OCI-LY7 (cell line): ENCODE measurements around the gene RFPL2. TPM values are rescaled to one million over a fixed set of nuclear protein-coding genes. Genes with fewer than 3 reads are reported as not detected.
A peak's percentile ranks its signal among the peaks of the same experiment; 100 is the strongest.

Experiments
- Bru-seq: library from RNA; stranded (reverse); fragments of 400-500 nt; gene quantifications from one replicate; lab custom pipeline; 2021; lab: Mats Ljungman, UMichigan
- BruChase-seq, 2 experiments: library from RNA; stranded (reverse); fragments of 400-500 nt; gene quantifications; one replicate each; lab custom pipeline; 2021; lab: Mats Ljungman, UMichigan
- BruUV-seq: library from RNA; stranded (reverse); fragments of 400-500 nt; replicated peaks from 2 replicates; lab custom pipeline; 2021; lab: Mats Ljungman, UMichigan
- CTCF ChIA-PET: fragments of 300-600 bp; sonication (Branson Sonifier 250); formaldehyde crosslinking; loops from one replicate; lab custom pipeline; 2022; ENCODE audit warnings: antibody characterized with exemption; ENCODE audit not compliant: unreplicated experiment; lab: Charles Lee
- POLR2A ChIA-PET: fragments of 300-600 bp; sonication (Branson Sonifier 250); formaldehyde crosslinking; loops from one replicate; lab custom pipeline; 2022; ENCODE audit warnings: antibody characterized with exemption; lab: Charles Lee
- DNase-seq: peaks from one replicate; pipeline ENCODE4 v3.0.0-alpha.2; 2015; ENCODE audit warnings: low spot score
- H2AFZ ChIP-seq: fragments of 200-600 bp; sonication (generic), shearing (Covaris generic); 2 replicates; pipeline ENCODE4 v1.6.1; 2014; ENCODE audit warnings: mild to moderate bottlenecking, antibody characterized with exemption, low read length, moderate library complexity
- H3K27ac ChIP-seq: fragments of 200-600 bp; sonication (generic); 2 replicates; pipeline ENCODE4 v1.5.1; 2014; ENCODE audit warnings: mixed run types, low read depth, mild to moderate bottlenecking, moderate library complexity, low read length, inconsistent platforms; ENCODE audit not compliant: poor library complexity, severe bottlenecking
- H3K36me3 ChIP-seq: fragments of 200-600 bp; sonication (generic); 2 replicates; pipeline ENCODE4 v1.6.1; 2014; ENCODE audit warnings: mild to moderate bottlenecking, antibody characterized with exemption, low read length, moderate library complexity, mixed read lengths; ENCODE audit not compliant: insufficient read depth
- H3K4me1 ChIP-seq: fragments of 200-600 bp; sonication (generic); 2 replicates; pipeline ENCODE4 v1.5.1; 2014; ENCODE audit warnings: mild to moderate bottlenecking, low read length; ENCODE audit not compliant: insufficient read depth, poor library complexity, severe bottlenecking
- H3K4me2 ChIP-seq: fragments of 200-600 bp; sonication (generic); 2 replicates; pipeline ENCODE4 v1.6.1; 2014; ENCODE audit warnings: mild to moderate bottlenecking, low read length
- H3K4me3 ChIP-seq: fragments of 200-600 bp; sonication (generic); 2 replicates; pipeline ENCODE4 v1.5.1; 2014; ENCODE audit warnings: mild to moderate bottlenecking, low read depth, low read length; ENCODE audit not compliant: poor library complexity, severe bottlenecking
- H3K79me2 ChIP-seq: fragments of 200-600 bp; sonication (generic); 2 replicates; pipeline ENCODE4 v1.6.1; 2016; ENCODE audit warnings: low read depth, mild to moderate bottlenecking, low read length, moderate library complexity, mixed read lengths; ENCODE audit not compliant: insufficient read depth
- H3K9me2 ChIP-seq: fragments of 200-600 bp; sonication (generic); 2 replicates; pipeline ENCODE4 v1.6.1; 2016; ENCODE audit warnings: mild to moderate bottlenecking, low read length, mixed read lengths; ENCODE audit not compliant: insufficient read depth
- H3K9me3 ChIP-seq: fragments of 200-600 bp; sonication (generic); 2 replicates; pipeline ENCODE4 v1.6.1; 2014; ENCODE audit warnings: mild to moderate bottlenecking, mixed run types, low read length, mixed read lengths
- H4K20me1 ChIP-seq: fragments of 200-600 bp; sonication (generic); 2 replicates; pipeline ENCODE4 v1.6.1; 2014; ENCODE audit warnings: mild to moderate bottlenecking, antibody characterized with exemption, low read length, moderate library complexity, mixed read lengths; ENCODE audit not compliant: insufficient read depth
- EZH2phosphoT487 ChIP-seq: fragments of 200-600 bp; sonication (generic); IDR thresholded peaks from 2 replicates; pipeline ENCODE4 v1.6.1; 2018; ENCODE audit warnings: low read depth, borderline replicate concordance, mild to moderate bottlenecking, mixed run types, antibody characterized with exemption, low read length, moderate library complexity, mixed read lengths
- intact Hi-C: fragments of 100-400 bp; cut with micrococcal nuclease; formaldehyde crosslinking; loops from one replicate; pipeline ENCODE4 v1.10.0; 2022; ENCODE audit not compliant: unreplicated experiment
- long read RNA-seq: library from polyadenylated mRNA; stranded (forward); transcript quantifications from one replicate; pipeline ENCODE4 v2.0.0, GENCODE V29; 2022
- total RNA-seq, 2 experiments: library from RNA; depleted of rRNA in 1 of 2; stranded (reverse); fragments of >200 nt in 1 of 2; shearing (Covaris generic) in 1 of 2; gene quantifications; 2 replicates each; pipeline ENCODE4 v1.2.3, GENCODE V29; 2014 to 2022
- TF ChIP-seq, protein P1 (sequence below): fragments of 200-600 bp; sonication (generic); conservative IDR thresholded peaks from 2 replicates; pipeline ENCODE4 v1.5.1; 2014; ENCODE audit warnings: mild to moderate bottlenecking, antibody characterized with exemption, low read length, moderate library complexity, mixed read lengths

Gene RFPL2
- not detected in 2 replicates for total RNA-seq (2014; rRNA removed; shearing (Covaris generic))
- not detected in 2 replicates for total RNA-seq (2022)
- Bru-seq, nascent RNA: percentile 8 among the genes with signal in this experiment
- not detected for BruChase-seq, experiment 1, labeled RNA remaining after a 6-hour chase
- BruChase-seq, experiment 2, labeled RNA remaining after a 2-hour chase: not detected
- long read RNA-seq: 0 reads

DNA sequence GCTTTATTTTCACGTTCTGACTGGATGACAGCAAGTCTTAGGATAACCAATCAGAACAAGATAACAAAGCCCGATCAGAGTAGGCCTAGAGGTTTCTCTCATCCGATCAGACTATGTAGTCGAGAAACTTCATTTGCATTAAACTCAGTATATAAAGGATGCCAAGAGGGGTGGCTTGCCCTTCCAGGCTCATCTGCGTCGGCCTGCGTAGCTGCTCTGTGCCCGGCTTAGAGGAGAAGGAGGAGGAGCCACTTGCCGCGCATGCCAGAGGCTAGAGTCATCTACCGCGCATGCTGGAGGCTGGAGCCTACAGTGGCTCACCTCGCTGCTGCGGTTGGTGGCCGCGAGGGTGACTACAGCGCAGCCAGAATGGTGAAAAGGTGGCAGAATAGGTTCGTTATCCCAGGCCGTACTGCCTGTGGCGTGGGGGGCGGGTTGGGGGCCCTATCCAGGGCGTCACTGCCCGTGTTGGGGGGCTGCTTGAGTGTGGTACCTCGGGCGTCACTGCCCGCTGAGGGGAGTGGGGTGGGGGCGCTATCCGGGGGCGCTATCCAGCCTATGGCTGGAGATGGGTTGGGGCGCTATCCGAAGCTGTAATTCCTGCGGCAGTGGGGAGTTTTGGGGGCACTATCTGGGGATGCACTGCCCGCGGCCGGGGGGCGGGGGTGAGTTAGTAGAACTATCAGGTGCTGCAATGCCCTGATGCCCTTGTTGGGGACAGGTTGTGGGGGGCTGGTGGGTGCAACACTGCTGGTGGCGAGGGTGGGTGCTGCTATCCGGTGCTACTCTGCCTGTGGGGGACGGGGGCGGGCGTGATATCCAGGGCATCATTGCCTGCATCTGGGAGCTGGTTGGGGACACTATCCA lies at the start of gene RFPL2:
TSS of gene RFPL2 (minus strand) at position 218 of the 867 bp plus-strand sequence. CDS start 2,622 bp downstream, outside the sequence.
- Histone ChIP-seq H3K36me3 (no peaks in the 10 kb centered on the region), H4K20me1 (no peaks in the 10 kb centered on the region), H3K9me3 (no peaks in the 10 kb centered on the region), H3K79me2 (no peaks in the 10 kb centered on the region), H3K27ac (no peak within 1 kb of the TSS), H3K4me2 (no peak within 1 kb of the TSS), H3K9me2 (no peaks in the 10 kb centered on the region), H3K4me1 (no peaks in the 10 kb centered on the region), H2AFZ (no peak within 1 kb of the TSS), H3K4me3 (no peak within 1 kb of the TSS)
- BruUV-seq: no TSS peak
- POLR2A ChIA-PET: no interaction called here
- CTCF ChIA-PET: no interaction called here
- intact Hi-C loops: loop anchor here (10.0 kb wide), 1 partner anchor 270 kb away; the partner anchor contains the start of gene FBXO7
- TF ChIP-seq, protein P1, sequence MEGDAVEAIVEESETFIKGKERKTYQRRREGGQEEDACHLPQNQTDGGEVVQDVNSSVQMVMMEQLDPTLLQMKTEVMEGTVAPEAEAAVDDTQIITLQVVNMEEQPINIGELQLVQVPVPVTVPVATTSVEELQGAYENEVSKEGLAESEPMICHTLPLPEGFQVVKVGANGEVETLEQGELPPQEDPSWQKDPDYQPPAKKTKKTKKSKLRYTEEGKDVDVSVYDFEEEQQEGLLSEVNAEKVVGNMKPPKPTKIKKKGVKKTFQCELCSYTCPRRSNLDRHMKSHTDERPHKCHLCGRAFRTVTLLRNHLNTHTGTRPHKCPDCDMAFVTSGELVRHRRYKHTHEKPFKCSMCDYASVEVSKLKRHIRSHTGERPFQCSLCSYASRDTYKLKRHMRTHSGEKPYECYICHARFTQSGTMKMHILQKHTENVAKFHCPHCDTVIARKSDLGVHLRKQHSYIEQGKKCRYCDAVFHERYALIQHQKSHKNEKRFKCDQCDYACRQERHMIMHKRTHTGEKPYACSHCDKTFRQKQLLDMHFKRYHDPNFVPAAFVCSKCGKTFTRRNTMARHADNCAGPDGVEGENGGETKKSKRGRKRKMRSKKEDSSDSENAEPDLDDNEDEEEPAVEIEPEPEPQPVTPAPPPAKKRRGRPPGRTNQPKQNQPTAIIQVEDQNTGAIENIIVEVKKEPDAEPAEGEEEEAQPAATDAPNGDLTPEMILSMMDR: no peak
- no peak for TF ChIP-seq EZH2phosphoT487
- DNase-seq: no peak

GRCh38 chr22:32249231-32249630 lies 44.4 kb upstream of the RFPL2 start:
- Histone ChIP-seq H4K20me1 (no peaks in the 10 kb centered on the region), H3K4me2 (no peak overlapping the region), H2AFZ (no peak overlapping the region), H3K27ac (no peak overlapping the region), H3K4me3 (no peak overlapping the region), H3K9me2 (no peaks in the 10 kb centered on the region), H3K9me3 (no peaks in the 10 kb centered on the region), H3K4me1 (no peaks in the 10 kb centered on the region), H3K36me3 (no peaks in the 10 kb centered on the region), H3K79me2 (no peaks in the 10 kb centered on the region)
- DNase-seq: no peak
- no TSS peak for BruUV-seq
- ChIA-PET POLR2A (no interaction called here), CTCF (no interaction called here)
- intact Hi-C loops: no loop called here
- TF ChIP-seq, protein P1: no peak
- TF ChIP-seq EZH2phosphoT487: no peak
